SW 1271 (cell line): ENCODE results near the gene ZFYVE21.

Source experiments
- DNase-seq, 2 experiments: peaks; one replicate each; lab custom pipeline; 2025; lab: John Stamatoyannopoulos, UW

ZFYVE21 gene

GRCh38 chr14:103737432-103738045 is 21.9 kb downstream of the ZFYVE21 start:
- no peak for DNase-seq

GRCh38 chr14:103738166-103738565 is 22.6 kb downstream of the ZFYVE21 start:
- DNase-seq: no peak

DNA sequence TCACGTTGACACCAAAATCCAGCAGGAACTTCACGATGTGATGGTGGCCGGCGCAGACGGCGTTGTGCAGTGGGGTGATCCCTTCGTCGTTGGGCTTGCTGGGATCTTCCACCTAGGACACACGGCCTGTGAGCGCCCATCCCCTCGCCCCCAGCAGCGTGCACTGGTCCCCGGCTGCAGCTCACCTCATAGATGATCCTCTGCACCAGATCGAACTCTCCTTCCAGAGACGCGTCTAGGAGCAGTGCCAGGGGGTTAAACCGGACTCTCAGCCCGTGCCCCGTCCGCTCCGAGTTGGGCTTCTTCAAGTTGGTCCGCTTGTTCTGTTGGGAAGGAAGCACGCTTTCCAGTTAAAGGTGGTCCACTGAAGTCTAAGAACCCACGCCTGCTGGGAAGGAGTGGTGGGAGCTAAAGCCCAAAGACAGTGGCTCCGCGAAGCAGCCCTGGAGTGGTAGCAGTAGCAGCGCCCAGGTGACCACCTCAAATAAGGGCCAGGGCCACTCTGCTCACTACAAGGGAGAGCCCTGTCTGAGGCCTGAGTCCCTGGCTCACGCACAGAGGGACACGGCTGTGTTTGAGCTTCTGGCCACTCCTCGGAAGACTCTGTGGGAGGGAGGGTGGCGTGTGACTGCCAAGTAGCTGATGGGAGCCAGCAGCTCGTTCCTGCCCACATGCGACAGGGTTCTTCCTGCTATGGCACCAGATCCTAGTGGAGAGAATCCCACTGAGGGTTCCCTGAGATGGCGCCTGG is 23.3 kb downstream of the ZFYVE21 start:
- DNase-seq: no peak

- DNase-seq: no peak
These were observed 23.8 kb downstream of the ZFYVE21 start for GRCh38 chr14:103739466-103739792.

DNA sequence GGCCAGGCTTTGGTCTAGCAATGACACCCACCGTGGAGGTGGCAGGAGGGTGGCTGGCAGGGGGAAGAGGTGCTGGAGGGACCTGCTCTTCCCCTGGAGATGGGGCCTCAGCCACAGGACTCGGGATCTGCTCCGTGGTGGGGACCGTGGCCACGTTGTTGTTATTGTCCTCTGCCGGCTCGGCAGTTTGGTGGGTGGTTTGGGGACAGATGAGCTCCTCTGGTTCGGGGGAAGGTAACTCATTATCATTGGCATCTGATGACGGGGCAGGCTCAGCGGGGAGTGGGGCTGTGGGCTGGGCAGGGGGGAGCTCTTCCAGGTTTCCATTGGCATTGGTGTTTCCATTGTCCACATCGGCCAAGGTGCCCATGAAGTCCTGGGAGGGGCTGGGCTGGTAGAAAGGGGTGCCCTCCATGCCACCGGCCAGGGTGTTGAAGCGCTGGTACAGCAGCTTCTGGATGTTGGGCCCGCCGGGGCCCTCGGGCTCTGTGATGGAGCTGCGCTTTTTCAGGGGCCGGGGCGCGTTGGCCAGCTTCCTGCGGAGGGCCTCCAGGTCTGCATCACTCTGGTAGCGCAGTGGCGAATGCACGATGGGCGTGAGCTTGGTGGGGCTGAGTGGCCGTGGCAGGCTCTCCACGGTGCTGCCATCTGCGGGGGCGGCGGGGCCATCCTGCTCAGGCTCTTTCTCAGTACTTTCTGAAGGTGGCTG is 24.3 kb downstream of the ZFYVE21 start:
- no peak for DNase-seq

DNA sequence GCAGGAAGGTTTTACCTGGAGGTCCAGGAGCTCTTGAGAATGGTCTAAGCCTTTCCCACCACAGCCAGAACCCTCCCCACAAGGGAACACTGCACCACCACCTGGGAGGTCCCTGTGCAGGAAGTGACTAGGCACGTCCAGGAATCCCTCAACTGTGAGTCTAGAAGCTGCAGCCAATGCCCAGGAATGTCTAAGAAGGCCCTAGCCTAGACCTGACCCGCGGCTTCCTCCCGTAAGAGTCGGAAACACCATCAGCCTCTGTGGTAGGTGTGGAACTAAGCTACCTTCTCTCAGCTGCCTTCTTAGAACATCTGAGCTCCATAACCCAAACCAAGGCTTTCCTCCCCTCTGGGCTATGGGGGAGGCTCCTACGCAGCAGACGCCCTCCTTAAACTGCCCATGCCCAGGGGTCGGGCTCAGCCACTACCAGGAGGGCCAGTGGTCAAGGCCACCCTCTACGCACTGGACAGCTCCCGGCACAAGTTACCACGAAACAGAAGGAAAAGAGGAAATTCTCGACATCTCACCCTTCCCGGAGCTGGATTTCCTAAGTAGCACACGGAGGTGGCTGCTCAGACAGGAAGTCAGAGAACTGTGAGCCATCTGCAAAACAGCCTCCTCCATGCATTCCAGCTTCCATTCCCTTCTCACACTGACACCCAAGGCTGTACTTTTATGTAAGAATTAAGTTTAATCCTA is 25.5 kb downstream of the ZFYVE21 start:
- DNase-seq: no peak

GRCh38 chr14:103741876-103742275 is 26.3 kb downstream of the ZFYVE21 start:
- DNase-seq: no peak

DNA sequence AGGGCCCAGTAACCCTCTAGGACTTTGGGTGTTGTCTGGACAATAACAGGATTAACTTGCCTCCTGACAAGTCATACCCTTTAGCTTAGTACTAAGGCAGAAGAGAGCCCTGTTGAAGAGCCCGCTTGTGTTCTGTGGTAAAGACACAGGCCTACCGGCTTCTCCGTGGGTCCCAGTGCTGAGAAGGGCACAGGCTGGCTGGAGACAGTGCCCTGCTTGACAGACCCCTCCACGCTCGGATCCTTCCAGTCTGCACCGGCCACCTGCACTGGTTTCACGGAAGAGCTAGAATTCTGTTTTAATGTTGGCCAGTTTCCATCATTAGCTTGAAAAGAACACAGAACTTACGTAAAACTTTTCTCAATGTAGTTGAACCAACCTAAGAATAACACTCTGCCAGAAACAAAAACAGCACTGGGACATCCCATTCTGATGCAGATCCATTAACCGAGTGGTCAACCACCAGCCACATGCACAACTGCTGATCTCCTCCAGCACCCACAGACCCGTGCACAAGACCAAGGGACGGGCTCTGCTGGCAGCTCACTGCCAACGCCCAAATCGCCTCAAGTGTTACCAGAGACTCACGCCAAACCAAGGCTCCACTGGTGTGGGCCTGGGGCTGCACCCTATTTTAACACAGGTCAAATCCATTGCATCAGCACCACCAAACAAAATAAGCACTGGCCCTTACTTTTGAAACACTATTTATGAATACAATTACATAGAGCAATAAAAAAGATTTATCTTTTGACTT is 27.1 kb downstream of the ZFYVE21 start:
- no peak for DNase-seq

GRCh38 chr14:103743691-103744090 is 28.1 kb downstream of the ZFYVE21 start:
- DNase-seq: no peak

DNA sequence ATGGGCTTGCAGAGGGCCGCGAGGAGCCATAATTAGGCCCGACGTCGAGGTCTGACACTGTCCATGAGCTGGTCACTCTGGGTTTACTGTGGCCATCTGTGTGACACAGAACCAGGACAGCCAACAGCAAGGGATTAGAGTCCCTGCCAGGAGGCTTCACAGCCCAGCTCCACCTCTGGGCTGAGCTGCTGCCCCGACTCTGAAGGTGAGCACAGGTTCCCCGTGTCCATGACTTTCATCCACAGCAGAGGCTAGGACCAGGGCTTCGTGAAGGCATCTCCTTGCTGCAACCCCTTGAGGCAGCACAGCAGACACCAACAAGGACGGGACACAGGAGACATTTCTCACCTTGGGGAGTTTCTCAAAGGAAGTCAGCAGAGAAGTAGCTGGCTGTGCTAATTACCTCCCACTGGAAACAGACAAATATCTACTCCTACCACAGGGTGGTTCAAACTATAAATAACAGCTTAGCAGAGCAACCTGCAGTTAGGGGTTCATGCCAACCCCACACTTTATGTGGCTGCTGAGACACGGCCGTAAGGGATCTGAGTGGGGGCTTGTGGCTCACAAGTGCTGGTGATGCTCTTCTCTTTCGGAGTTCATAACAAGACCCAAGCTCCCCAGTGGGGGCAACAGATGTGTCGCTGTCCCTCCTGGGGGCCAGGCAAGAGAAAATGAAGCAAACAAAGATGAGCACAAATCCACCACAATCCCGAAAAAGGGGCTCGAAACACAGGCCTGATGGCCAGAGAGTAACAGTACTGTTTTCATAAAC is 29.2 kb downstream of the ZFYVE21 start:
- DNase-seq: no peak

- DNase-seq: no peak
These were observed 29.8 kb downstream of the ZFYVE21 start for GRCh38 chr14:103745424-103745823.

DNA sequence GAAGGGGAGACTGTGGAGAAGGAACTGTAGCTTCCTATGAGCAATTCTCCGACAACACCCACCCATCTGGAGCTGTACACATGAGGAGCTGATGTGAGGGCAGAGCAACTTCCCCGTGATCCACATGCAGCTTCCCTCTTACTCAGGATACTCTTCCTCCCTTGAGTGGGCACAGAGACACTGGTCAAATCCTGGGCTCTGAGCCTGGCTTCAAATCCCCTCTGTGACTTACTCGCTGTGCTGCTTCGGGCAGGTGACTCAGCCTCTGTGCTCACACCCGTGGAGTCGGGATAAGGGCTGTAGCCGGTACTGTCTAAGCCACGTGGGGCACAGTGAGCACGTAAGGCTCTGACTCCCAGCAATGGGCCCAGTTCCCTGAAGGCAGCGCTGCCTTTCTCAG is 31.1 kb downstream of the ZFYVE21 start:
- no peak for DNase-seq

DNA sequence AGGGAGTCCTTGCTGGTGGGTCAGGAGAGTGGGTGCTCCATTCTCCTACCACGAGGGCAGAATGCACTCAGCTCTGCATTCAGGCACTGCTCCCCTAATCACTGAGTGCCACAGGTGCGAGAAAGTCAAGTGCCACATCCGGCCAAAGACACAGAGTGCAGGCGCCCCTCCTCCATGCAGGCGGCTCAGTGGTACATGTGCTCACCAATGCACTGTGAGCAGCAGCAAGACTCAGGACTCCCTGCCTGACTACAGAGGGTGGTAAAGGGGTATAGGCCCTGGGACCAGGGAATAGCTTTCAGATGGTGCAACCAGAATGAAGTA is 32.9 kb downstream of the ZFYVE21 start:
- DNase-seq: no peak

GRCh38 chr14:103749452-103749851 is 33.8 kb downstream of the ZFYVE21 start:
- DNase-seq: no peak

DNA sequence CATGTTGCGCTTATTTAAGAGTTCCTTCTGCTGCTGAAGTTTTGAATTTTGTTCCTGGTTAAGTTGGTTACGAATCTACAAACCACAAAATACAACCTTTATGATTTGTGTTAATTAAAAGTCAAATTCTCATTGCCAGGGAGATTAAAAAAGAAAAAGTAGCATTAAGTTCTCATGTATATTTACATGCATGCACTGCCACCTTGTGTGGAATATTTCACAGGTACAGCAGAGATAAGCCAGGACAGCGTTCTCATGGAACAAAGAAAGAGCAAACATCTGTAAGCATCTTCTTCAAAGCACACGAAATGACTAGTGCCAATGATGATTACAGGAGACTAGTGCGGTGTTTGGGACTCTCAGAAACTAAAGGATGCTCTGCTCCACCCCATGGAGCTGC is 34.2 kb downstream of the ZFYVE21 start:
- DNase-seq: no peak

DNA sequence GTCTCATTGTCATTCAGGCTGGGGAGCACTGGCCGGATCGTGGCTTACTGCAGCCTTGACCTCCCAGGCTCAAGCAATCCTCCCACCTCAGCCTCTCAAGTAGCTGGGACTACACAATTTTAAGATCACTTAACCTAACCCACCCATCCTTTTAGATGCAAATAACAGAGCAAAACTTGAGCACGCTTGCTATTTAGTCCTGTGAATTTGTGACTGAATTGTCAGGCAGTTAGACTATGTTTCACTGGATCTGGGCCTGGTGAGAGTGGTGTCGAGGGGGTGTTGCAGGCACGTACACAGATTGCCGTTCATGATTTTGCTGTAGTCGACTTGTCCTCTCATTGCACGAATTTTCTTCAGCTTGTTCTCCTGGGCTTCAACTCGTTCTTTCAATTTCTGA is 38.2 kb downstream of the ZFYVE21 start:
- no peak for DNase-seq

DNA sequence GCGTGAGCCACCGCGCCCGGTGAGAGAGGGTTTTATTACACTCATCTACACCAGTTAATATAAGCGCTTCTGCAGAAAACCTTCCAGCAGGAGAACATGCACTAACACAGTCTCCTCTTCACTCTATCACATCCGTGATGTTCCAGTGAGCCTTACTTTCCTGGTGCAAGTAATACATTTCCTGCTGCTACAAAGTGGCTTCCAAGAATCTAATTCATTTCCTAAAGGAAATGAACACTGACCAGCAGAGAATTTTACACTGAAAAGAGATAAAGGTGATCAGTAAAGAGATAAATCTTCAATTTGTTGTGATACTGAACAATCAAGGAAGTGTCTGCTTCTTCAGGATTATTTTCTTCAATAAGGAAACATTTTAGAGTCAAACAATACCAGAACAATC is 39.5 kb downstream of the ZFYVE21 start:
- DNase-seq: no peak

GRCh38 chr14:103758059-103758776 is 42.6 kb downstream of the ZFYVE21 start:
- no peak for DNase-seq

DNA sequence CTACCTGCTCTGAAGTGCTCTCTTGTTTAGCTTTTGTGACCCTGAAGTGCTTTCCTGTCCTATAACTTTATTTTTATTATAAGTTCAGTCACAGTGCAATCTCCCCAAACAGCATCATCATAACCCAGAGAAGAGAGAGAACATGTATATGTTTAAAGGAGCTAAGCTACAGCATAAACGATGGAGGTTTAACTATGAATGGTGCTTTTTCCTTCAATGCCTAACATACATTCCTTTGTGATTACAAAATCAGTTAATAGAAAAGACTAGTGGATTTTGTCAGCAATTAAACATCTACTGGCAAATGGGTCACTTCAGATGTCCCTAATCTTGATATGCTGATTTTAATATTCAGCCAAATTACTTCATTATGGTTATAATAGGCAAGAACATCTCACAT is 46.4 kb downstream of the ZFYVE21 start:
- no peak for DNase-seq

GRCh38 chr14:103762541-103762940 is 46.9 kb downstream of the ZFYVE21 start:
- no peak for DNase-seq
